HEK293 (cell line): ENCODE data around the gene ANKRD39.
A peak's percentile ranks its signal among the peaks of the same experiment; 100 is the strongest.

ENCODE experiments used
- CTCF ChIA-PET: fragments of 350-600 bp; formaldehyde crosslinking; extraction: SDS; loops from one replicate; lab custom pipeline; 2021; ENCODE audit warnings: antibody characterized with exemption; lab: Yijun Ruan, JAX
- POLR2A ChIA-PET: fragments of 300-600 bp; formaldehyde crosslinking; extraction: SDS; loops from one replicate; lab custom pipeline; 2020; ENCODE audit warnings: antibody characterized with exemption, inconsistent platforms; lab: Yijun Ruan, JAX
- H3K27ac ChIP-seq: fragments of 200-500 bp; sonication (Bioruptor generic); 2 replicates; pipeline ENCODE4 v1.5.1; 2014; ENCODE audit warnings: low read depth, low read length, control low read depth, inconsistent platforms; ENCODE audit errors: extremely low read depth
- H3K36me3 ChIP-seq, 2 experiments: fragments of 200-500 bp in 1 of 2; sonication (Bioruptor generic) in 1 of 2; 1 replicate in 1 of 2; 2 replicates in 1 of 2; pipeline ENCODE4 v1.5.1; 2014 to 2017; ENCODE audit warnings: inconsistent platforms in 2 of 2, low read length in 2 of 2; ENCODE audit not compliant: control insufficient read depth in 2 of 2, insufficient read depth in 1 of 2
- H3K4me1 ChIP-seq: fragments of 200-500 bp; sonication (Bioruptor generic); 2 replicates; pipeline ENCODE4 v1.5.1; 2014; ENCODE audit warnings: mild to moderate bottlenecking, low read length, inconsistent platforms; ENCODE audit not compliant: control insufficient read depth, insufficient read depth
- H3K4me3 ChIP-seq: 2 replicates; pipeline ENCODE4 v1.5.1; 2011; ENCODE audit warnings: low read depth, mild to moderate bottlenecking, control low read depth, low read length, moderate library complexity
- H3K9me3 ChIP-seq: fragments of 200-500 bp; sonication (Bioruptor generic); 2 replicates; pipeline ENCODE4 v1.5.1; 2014; ENCODE audit warnings: low read depth, low read length, inconsistent platforms; ENCODE audit not compliant: control insufficient read depth, insufficient read depth
- HOXC10 ChIP-seq: sonication (generic); formaldehyde crosslinking; IDR thresholded peaks from 2 replicates; pipeline ENCODE4 v1.8.1; 2023; ENCODE audit warnings: mild to moderate bottlenecking, missing genetic modification reagents
- KLF10 ChIP-seq: fragments of 450-650 bp; IDR thresholded peaks from 2 replicates; pipeline ENCODE4 v1.5.1; 2018; ENCODE audit warnings: missing biosample characterization, mild to moderate bottlenecking, missing genetic modification characterization
- PRDM1 ChIP-seq: fragments of 450-650 bp; formaldehyde crosslinking; IDR thresholded peaks from 2 replicates; pipeline ENCODE4; 2016; ENCODE audit warnings: missing biosample characterization, missing genetic modification characterization
- ZBTB20 ChIP-seq: fragments of 450-650 bp; formaldehyde crosslinking; IDR thresholded peaks from 2 replicates; pipeline ENCODE4 v1.5.1; 2016; ENCODE audit warnings: missing biosample characterization, missing genetic modification characterization
- ZBTB48 ChIP-seq: fragments of 450-650 bp; formaldehyde crosslinking; IDR thresholded peaks from 2 replicates; pipeline ENCODE4 v1.5.1; 2016; ENCODE audit warnings: missing biosample characterization, missing genetic modification characterization
- ZBTB8A ChIP-seq: fragments of 450-650 bp; formaldehyde crosslinking; IDR thresholded peaks from 2 replicates; pipeline ENCODE4 v1.5.1; 2016; ENCODE audit warnings: missing biosample characterization, missing genetic modification characterization
- ZIC2 ChIP-seq: fragments of 450-650 bp; formaldehyde crosslinking; IDR thresholded peaks from 2 replicates; pipeline ENCODE4 v1.5.1; 2016; ENCODE audit warnings: missing biosample characterization, missing genetic modification characterization
- ZNF335 ChIP-seq: fragments of 450-650 bp; formaldehyde crosslinking; conservative IDR thresholded peaks from 2 replicates; pipeline ENCODE4 v1.5.1; 2016; ENCODE audit warnings: missing biosample characterization, missing genetic modification characterization
- ZNF416 ChIP-seq: fragments of 450-650 bp; formaldehyde crosslinking; IDR thresholded peaks from 2 replicates; pipeline ENCODE4 v1.5.1; 2016; ENCODE audit warnings: missing biosample characterization, missing genetic modification characterization
- ZNF600 ChIP-seq: fragments of 450-650 bp; formaldehyde crosslinking; IDR thresholded peaks from 2 replicates; pipeline ENCODE4 v1.5.1; 2016; ENCODE audit warnings: missing biosample characterization, missing genetic modification characterization
- ZNF76 ChIP-seq: fragments of 450-650 bp; formaldehyde crosslinking; IDR thresholded peaks from 2 replicates; pipeline ENCODE4; 2016; ENCODE audit warnings: low read depth, missing biosample characterization, missing genetic modification characterization, borderline replicate concordance
- TF ChIP-seq, protein P1 (sequence below): fragments of 450-650 bp; formaldehyde crosslinking; IDR thresholded peaks from 2 replicates; pipeline ENCODE4 v1.5.1; 2017; ENCODE audit warnings: missing biosample characterization, missing genetic modification characterization
- TF ChIP-seq, protein P2 (sequence below): fragments of 450-650 bp; formaldehyde crosslinking; IDR thresholded peaks from 2 replicates; pipeline ENCODE4 v1.5.1; 2016; ENCODE audit warnings: missing biosample characterization, missing genetic modification characterization
- TF ChIP-seq, protein P3 (sequence below): fragments of 450-650 bp; formaldehyde crosslinking; optimal IDR thresholded peaks from 2 replicates; pipeline ENCODE3; 2016; ENCODE audit warnings: missing biosample characterization, mild to moderate bottlenecking, missing genetic modification characterization
- TF ChIP-seq, protein P4 (sequence below): fragments of 450-650 bp; formaldehyde crosslinking; IDR thresholded peaks from 2 replicates; pipeline ENCODE4 v1.5.0; 2017; ENCODE audit warnings: missing biosample characterization, missing genetic modification characterization, borderline replicate concordance
- TF ChIP-seq, protein P5 (sequence below): fragments of 450-650 bp; formaldehyde crosslinking; IDR thresholded peaks from 2 replicates; pipeline ENCODE4 v1.5.1; 2016; ENCODE audit warnings: missing biosample characterization, missing genetic modification characterization
- TF ChIP-seq, protein P6 (sequence below): fragments of 450-650 bp; formaldehyde crosslinking; IDR thresholded peaks from 2 replicates; pipeline ENCODE4 v1.5.1; 2016; ENCODE audit warnings: missing biosample characterization, missing genetic modification characterization

The ANKRD39 gene

DNA sequence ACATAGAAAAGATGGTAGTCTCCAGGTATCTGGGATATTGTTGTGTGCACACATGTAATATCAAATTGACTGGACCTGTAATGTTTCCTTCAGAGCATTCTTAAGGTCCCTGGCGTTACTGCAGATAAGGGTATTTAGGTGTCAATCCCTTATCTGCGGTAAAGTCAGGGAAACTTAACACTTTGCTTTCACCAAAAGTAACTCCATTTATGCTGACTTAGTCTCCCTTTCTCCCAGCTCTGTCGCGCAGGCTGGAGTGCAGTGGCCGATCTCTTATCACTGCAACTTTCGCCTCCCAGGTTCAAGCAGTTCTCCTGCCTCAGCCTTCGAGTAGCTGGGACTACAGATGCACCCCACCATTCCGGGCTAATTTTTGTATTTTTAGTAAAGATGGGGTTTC lies 39.9 kb downstream of the ANKRD39 start:
- ChIA-PET CTCF (interaction anchor here (0.6 to 1.2 kb wide), 3 partner anchors 36 to 482 kb away, joined by 3 to 5 read pairs (median 4); partner anchors contain the start of genes ANKRD39 and NCAPH), POLR2A (interaction anchor here (1.3 to 1.7 kb wide), 2 partner anchors 15 to 53 kb away, joined by 4 read pairs; no protein-coding TSS in a partner anchor)
- Histone ChIP-seq H3K27ac (no peak overlapping the region), H3K4me1 (peaks cover 15% of the 10 kb centered on the region), H3K4me3 (peak overlapping the region; percentile 75), H3K36me3 (peaks cover 10 to 28% of the 10 kb centered on the region in 2 experiments; a peak in 2 of 3 replicates), H3K9me3 (no peaks in the 10 kb centered on the region)
- peak; percentile 82 for TF ChIP-seq PRDM1 (tag by site-specific recombination)
- TF ChIP-seq, protein P1, sequence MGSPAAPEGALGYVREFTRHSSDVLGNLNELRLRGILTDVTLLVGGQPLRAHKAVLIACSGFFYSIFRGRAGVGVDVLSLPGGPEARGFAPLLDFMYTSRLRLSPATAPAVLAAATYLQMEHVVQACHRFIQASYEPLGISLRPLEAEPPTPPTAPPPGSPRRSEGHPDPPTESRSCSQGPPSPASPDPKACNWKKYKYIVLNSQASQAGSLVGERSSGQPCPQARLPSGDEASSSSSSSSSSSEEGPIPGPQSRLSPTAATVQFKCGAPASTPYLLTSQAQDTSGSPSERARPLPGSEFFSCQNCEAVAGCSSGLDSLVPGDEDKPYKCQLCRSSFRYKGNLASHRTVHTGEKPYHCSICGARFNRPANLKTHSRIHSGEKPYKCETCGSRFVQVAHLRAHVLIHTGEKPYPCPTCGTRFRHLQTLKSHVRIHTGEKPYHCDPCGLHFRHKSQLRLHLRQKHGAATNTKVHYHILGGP (tag by site-specific recombination), result no peak
- TF ChIP-seq, protein P2, sequence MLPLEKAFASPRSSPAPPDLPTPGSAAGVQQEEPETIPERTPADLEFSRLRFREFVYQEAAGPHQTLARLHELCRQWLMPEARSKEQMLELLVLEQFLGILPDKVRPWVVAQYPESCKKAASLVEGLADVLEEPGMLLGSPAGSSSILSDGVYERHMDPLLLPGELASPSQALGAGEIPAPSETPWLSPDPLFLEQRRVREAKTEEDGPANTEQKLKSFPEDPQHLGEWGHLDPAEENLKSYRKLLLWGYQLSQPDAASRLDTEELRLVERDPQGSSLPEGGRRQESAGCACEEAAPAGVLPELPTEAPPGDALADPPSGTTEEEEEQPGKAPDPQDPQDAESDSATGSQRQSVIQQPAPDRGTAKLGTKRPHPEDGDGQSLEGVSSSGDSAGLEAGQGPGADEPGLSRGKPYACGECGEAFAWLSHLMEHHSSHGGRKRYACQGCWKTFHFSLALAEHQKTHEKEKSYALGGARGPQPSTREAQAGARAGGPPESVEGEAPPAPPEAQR, result no peak

DNA sequence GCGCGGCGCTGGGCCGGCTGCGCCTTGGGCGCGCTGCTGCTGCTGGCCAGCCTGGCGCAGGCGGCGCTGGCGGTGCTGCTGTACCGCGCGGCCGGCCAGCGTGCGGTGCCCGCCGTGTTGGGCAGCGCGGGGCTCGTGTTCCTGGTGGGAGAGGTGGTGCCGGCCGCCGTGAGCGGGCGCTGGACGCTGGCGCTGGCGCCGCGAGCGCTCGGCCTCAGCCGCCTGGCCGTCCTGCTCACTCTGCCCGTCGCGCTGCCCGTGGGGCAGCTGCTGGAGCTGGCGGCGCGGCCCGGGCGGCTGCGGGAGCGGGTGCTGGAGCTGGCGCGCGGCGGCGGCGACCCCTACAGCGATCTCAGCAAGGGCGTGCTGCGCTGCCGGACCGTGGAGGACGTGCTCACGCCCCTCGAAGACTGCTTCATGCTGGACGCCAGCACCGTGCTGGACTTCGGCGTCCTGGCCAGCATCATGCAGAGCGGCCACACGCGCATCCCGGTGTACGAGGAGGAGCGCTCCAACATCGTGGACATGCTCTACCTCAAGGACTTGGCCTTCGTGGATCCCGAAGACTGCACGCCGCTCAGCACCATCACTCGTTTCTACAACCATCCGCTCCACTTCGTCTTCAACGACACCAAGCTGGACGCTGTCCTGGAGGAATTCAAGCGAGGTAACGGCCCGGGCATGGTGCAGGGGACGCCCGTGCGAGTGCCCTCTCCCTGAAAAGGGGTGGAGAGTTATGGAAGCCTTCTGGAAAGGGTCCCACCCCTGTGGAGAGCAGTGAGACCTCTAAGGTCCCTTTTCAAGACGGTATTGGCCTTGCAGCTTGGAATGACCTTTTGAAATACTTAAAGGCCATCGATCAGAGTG lies 40.7 kb downstream of the ANKRD39 start:
- Histone ChIP-seq H3K4me3 (peak overlapping the region; percentile 75), H3K9me3 (no peaks in the 10 kb centered on the region), H3K27ac (peak overlapping the region; percentile 86; the same call in 1 of the 2 replicates), H3K4me1 (peaks cover 15% of the 10 kb centered on the region), H3K36me3 (peaks cover 6 to 31% of the 10 kb centered on the region in 2 experiments; a peak in 2 of 3 replicates)
- ChIA-PET CTCF (interaction anchor here (0.6 to 0.8 kb wide), 3 partner anchors 54 to 481 kb away, joined by 3 to 5 read pairs (median 3); no protein-coding TSS in a partner anchor), POLR2A (interaction anchor here (0.8 to 1.7 kb wide), 7 partner anchors 16 to 56 kb away, joined by 3 to 7 read pairs (median 4); partner anchors contain the start of genes ANKRD39 and CNNM4)
- TF ChIP-seq, protein P3, sequence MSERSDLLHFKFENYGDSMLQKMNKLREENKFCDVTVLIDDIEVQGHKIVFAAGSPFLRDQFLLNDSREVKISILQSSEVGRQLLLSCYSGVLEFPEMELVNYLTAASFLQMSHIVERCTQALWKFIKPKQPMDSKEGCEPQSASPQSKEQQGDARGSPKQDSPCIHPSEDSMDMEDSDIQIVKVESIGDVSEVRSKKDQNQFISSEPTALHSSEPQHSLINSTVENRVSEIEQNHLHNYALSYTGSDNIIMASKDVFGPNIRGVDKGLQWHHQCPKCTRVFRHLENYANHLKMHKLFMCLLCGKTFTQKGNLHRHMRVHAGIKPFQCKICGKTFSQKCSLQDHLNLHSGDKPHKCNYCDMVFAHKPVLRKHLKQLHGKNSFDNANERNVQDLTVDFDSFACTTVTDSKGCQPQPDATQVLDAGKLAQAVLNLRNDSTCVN (tag by site-specific recombination), result peak; percentile 76
- TF ChIP-seq, protein P4, sequence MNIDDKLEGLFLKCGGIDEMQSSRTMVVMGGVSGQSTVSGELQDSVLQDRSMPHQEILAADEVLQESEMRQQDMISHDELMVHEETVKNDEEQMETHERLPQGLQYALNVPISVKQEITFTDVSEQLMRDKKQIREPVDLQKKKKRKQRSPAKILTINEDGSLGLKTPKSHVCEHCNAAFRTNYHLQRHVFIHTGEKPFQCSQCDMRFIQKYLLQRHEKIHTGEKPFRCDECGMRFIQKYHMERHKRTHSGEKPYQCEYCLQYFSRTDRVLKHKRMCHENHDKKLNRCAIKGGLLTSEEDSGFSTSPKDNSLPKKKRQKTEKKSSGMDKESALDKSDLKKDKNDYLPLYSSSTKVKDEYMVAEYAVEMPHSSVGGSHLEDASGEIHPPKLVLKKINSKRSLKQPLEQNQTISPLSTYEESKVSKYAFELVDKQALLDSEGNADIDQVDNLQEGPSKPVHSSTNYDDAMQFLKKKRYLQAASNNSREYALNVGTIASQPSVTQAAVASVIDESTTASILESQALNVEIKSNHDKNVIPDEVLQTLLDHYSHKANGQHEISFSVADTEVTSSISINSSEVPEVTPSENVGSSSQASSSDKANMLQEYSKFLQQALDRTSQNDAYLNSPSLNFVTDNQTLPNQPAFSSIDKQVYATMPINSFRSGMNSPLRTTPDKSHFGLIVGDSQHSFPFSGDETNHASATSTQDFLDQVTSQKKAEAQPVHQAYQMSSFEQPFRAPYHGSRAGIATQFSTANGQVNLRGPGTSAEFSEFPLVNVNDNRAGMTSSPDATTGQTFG (tag by site-specific recombination), result no peak
- TF ChIP-seq ZNF600 (tag by site-specific recombination) (peak; percentile 74), ZBTB20 (tag by site-specific recombination) (peak; percentile 16; the same call in 1 of the 2 replicates), HOXC10 (CRISPR knock-in tag) (0 out of 2 replicates have a peak, but pooled peaks have one; percentile 56), ZBTB48 (no peak), ZNF335 (tag by site-specific recombination) (0 out of 2 replicates have a peak, but pooled peaks have one; percentile 13), ZNF76 (tag by site-specific recombination) (no peak), ZNF416 (tag by site-specific recombination) (no peak), ZBTB8A (peak; percentile 39; the same call in 1 of the 2 replicates), ZIC2 (tag by site-specific recombination) (peak; percentile 62), KLF10 (tag by site-specific recombination) (no peak)
- TF ChIP-seq, protein P5, sequence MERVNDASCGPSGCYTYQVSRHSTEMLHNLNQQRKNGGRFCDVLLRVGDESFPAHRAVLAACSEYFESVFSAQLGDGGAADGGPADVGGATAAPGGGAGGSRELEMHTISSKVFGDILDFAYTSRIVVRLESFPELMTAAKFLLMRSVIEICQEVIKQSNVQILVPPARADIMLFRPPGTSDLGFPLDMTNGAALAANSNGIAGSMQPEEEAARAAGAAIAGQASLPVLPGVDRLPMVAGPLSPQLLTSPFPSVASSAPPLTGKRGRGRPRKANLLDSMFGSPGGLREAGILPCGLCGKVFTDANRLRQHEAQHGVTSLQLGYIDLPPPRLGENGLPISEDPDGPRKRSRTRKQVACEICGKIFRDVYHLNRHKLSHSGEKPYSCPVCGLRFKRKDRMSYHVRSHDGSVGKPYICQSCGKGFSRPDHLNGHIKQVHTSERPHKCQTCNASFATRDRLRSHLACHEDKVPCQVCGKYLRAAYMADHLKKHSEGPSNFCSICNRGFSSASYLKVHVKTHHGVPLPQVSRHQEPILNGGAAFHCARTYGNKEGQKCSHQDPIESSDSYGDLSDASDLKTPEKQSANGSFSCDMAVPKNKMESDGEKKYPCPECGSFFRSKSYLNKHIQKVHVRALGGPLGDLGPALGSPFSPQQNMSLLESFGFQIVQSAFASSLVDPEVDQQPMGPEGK (tag by site-specific recombination), result no peak
- TF ChIP-seq, protein P6, sequence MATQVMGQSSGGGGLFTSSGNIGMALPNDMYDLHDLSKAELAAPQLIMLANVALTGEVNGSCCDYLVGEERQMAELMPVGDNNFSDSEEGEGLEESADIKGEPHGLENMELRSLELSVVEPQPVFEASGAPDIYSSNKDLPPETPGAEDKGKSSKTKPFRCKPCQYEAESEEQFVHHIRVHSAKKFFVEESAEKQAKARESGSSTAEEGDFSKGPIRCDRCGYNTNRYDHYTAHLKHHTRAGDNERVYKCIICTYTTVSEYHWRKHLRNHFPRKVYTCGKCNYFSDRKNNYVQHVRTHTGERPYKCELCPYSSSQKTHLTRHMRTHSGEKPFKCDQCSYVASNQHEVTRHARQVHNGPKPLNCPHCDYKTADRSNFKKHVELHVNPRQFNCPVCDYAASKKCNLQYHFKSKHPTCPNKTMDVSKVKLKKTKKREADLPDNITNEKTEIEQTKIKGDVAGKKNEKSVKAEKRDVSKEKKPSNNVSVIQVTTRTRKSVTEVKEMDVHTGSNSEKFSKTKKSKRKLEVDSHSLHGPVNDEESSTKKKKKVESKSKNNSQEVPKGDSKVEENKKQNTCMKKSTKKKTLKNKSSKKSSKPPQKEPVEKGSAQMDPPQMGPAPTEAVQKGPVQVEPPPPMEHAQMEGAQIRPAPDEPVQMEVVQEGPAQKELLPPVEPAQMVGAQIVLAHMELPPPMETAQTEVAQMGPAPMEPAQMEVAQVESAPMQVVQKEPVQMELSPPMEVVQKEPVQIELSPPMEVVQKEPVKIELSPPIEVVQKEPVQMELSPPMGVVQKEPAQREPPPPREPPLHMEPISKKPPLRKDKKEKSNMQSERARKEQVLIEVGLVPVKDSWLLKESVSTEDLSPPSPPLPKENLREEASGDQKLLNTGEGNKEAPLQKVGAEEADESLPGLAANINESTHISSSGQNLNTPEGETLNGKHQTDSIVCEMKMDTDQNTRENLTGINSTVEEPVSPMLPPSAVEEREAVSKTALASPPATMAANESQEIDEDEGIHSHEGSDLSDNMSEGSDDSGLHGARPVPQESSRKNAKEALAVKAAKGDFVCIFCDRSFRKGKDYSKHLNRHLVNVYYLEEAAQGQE (tag by site-specific recombination), result 0 out of 2 replicates have a peak, but pooled peaks have one; percentile 28
